Neural cell (in vitro differentiated cells): ENCODE results near the gene LPIN3. TPM values are rescaled to one million over a fixed set of nuclear protein-coding genes. Genes with fewer than 3 reads are reported as not detected.

Source experiments
- H2AFZ ChIP-seq: fragments of 200-600, 300-800 bp; sonication (generic), shearing (Covaris generic); 2 replicates; pipeline ENCODE4 v1.6.0; 2014; ENCODE audit warnings: low read depth, mild to moderate bottlenecking, antibody characterized with exemption, low read length, moderate library complexity
- H3F3A ChIP-seq: fragments of 200-600 bp; shearing (Covaris generic); 2 replicates; pipeline ENCODE4 v1.6.1; 2016; ENCODE audit warnings: mild to moderate bottlenecking, moderate library complexity, mixed read lengths, antibody characterized with exemption, low read length; ENCODE audit not compliant: insufficient read depth, poor library complexity, severe bottlenecking
- H3K27ac ChIP-seq: fragments of 200-600, 300-800 bp; sonication (generic), shearing (Covaris generic); 2 replicates; pipeline ENCODE4 v1.5.1; 2014; ENCODE audit warnings: mild to moderate bottlenecking, low read length, moderate library complexity
- H3K27me3 ChIP-seq: fragments of 300-800, 200-600 bp; sonication (generic), shearing (Covaris generic); 2 replicates; pipeline ENCODE4 v1.6.0; 2014; ENCODE audit warnings: mild to moderate bottlenecking, low read depth, low read length, moderate library complexity; ENCODE audit not compliant: insufficient read depth
- H3K36me3 ChIP-seq: fragments of 300-800, 200-600 bp; sonication (generic), shearing (Covaris generic); 2 replicates; pipeline ENCODE4 v1.5.1; 2014; ENCODE audit warnings: mild to moderate bottlenecking, antibody characterized with exemption, low read length, moderate library complexity; ENCODE audit not compliant: insufficient read depth
- H3K4me2 ChIP-seq: fragments of 300-800, 200-600 bp; sonication (generic), shearing (Covaris generic); 2 replicates; pipeline ENCODE4 v1.6.0; 2014; ENCODE audit warnings: mild to moderate bottlenecking, low read length
- H3K4me3 ChIP-seq: fragments of 300-800, 200-600 bp; sonication (generic), shearing (Covaris generic); 2 replicates; pipeline ENCODE4 v1.5.1; 2014; ENCODE audit warnings: mild to moderate bottlenecking, low read length, moderate library complexity
- H3K79me2 ChIP-seq: fragments of 200-600 bp; shearing (Covaris generic); replicated peaks from 2 replicates; pipeline ENCODE4 v1.6.0; 2014; ENCODE audit warnings: mild to moderate bottlenecking, low read length, moderate library complexity; ENCODE audit not compliant: insufficient read depth
- H3K9ac ChIP-seq: fragments of 300-800, 200-600 bp; sonication (generic), shearing (Covaris generic); 2 replicates; pipeline ENCODE4 v1.6.1; 2016; ENCODE audit warnings: mild to moderate bottlenecking, low read length, mixed read lengths
- H3K9me2 ChIP-seq: fragments of 200-600 bp; shearing (Covaris generic); 2 replicates; pipeline ENCODE4 v1.6.1; 2016; ENCODE audit warnings: mild to moderate bottlenecking, low read length, mixed read lengths; ENCODE audit not compliant: insufficient read depth
- H3K9me3 ChIP-seq: fragments of 200-600, 300-800 bp; sonication (generic), shearing (Covaris generic); 2 replicates; pipeline ENCODE4 v1.6.1; 2016; ENCODE audit warnings: mild to moderate bottlenecking, mixed run types, low read length, moderate library complexity, mixed read lengths
- H4K20me1 ChIP-seq: fragments of 200-600 bp; shearing (Covaris generic); 2 replicates; pipeline ENCODE4 v1.6.1; 2016; ENCODE audit warnings: mild to moderate bottlenecking, mixed run types; ENCODE audit not compliant: insufficient read depth
- EP300 ChIP-seq: fragments of 450-650 bp; conservative IDR thresholded peaks from 2 replicates; pipeline ENCODE4 v1.6.1; 2014; ENCODE audit warnings: antibody characterized with exemption, mild to moderate bottlenecking, moderate library complexity; ENCODE audit not compliant: poor library complexity, severe bottlenecking
- EZH2 ChIP-seq: fragments of 200-600, 300-800 bp; shearing (Covaris generic), sonication (generic); IDR thresholded peaks from 2 replicates; pipeline ENCODE4 v1.6.1; 2014; ENCODE audit warnings: antibody characterized with exemption, low read length, borderline replicate concordance, mild to moderate bottlenecking; ENCODE audit not compliant: insufficient read depth, poor library complexity, severe bottlenecking
- MXI1 ChIP-seq: fragments of 450-650 bp; conservative IDR thresholded peaks from 2 replicates; pipeline ENCODE4 v1.6.1; 2014; ENCODE audit warnings: antibody characterized with exemption, mild to moderate bottlenecking; ENCODE audit not compliant: poor library complexity, severe bottlenecking
- POLR2AphosphoS5 ChIP-seq: IDR thresholded peaks from 2 replicates; pipeline ENCODE4 v1.6.1; 2012
- RAD21 ChIP-seq: fragments of 450-650 bp; conservative IDR thresholded peaks from 2 replicates; pipeline ENCODE4 v1.6.1; 2014; ENCODE audit warnings: antibody characterized with exemption, mild to moderate bottlenecking, moderate library complexity
- SMC3 ChIP-seq: fragments of 450-650 bp; conservative IDR thresholded peaks from 2 replicates; pipeline ENCODE4 v1.6.1; 2014; ENCODE audit warnings: antibody characterized with exemption, mild to moderate bottlenecking, moderate library complexity; ENCODE audit not compliant: poor library complexity
- TAF1 ChIP-seq: IDR thresholded peaks from 2 replicates; pipeline ENCODE4 v1.6.1; 2012; ENCODE audit warnings: low read depth
- polyA plus RNA-seq: library from polyadenylated mRNA; depleted of rRNA; stranded (reverse); fragments of >200 nt; gene quantifications from 2 replicates; pipeline ENCODE4 v1.2.3, GENCODE V29; 2014
- TF ChIP-seq, protein P1 (sequence below): IDR thresholded peaks from 2 replicates; pipeline ENCODE4 v1.6.1; 2012; ENCODE audit warnings: borderline replicate concordance

LPIN3 gene
- polyA plus RNA-seq, 1 donor from 2014 or later = not detected

GRCh38 chr20:41367393-41367695, 26.7 kb downstream of the LPIN3 start:
- no peaks in the 10 kb centered on the region for H3K9me3 ChIP-seq
- no peaks in the 10 kb centered on the region for H3F3A ChIP-seq
- H3K79me2 ChIP-seq = no peaks in the 10 kb centered on the region
- H3K9ac ChIP-seq = no peak overlapping the region
- no peaks in the 10 kb centered on the region for H3K36me3 ChIP-seq
- H4K20me1 ChIP-seq = no peaks in the 10 kb centered on the region
- no peak overlapping the region for H2AFZ ChIP-seq
- no peaks in the 10 kb centered on the region for H3K9me2 ChIP-seq
- TF ChIP-seq EP300 (no peak), POLR2AphosphoS5 (no peak), EZH2 (no peak), MXI1 (no peak)
- TF ChIP-seq, protein P1, sequence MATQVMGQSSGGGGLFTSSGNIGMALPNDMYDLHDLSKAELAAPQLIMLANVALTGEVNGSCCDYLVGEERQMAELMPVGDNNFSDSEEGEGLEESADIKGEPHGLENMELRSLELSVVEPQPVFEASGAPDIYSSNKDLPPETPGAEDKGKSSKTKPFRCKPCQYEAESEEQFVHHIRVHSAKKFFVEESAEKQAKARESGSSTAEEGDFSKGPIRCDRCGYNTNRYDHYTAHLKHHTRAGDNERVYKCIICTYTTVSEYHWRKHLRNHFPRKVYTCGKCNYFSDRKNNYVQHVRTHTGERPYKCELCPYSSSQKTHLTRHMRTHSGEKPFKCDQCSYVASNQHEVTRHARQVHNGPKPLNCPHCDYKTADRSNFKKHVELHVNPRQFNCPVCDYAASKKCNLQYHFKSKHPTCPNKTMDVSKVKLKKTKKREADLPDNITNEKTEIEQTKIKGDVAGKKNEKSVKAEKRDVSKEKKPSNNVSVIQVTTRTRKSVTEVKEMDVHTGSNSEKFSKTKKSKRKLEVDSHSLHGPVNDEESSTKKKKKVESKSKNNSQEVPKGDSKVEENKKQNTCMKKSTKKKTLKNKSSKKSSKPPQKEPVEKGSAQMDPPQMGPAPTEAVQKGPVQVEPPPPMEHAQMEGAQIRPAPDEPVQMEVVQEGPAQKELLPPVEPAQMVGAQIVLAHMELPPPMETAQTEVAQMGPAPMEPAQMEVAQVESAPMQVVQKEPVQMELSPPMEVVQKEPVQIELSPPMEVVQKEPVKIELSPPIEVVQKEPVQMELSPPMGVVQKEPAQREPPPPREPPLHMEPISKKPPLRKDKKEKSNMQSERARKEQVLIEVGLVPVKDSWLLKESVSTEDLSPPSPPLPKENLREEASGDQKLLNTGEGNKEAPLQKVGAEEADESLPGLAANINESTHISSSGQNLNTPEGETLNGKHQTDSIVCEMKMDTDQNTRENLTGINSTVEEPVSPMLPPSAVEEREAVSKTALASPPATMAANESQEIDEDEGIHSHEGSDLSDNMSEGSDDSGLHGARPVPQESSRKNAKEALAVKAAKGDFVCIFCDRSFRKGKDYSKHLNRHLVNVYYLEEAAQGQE = no peak
- peaks cover 34% of the 10 kb centered on the region for H3K27me3 ChIP-seq
- H3K4me3 ChIP-seq = no peak overlapping the region
- no peak overlapping the region for H3K27ac ChIP-seq
- H3K4me2 ChIP-seq = no peak overlapping the region

DNA sequence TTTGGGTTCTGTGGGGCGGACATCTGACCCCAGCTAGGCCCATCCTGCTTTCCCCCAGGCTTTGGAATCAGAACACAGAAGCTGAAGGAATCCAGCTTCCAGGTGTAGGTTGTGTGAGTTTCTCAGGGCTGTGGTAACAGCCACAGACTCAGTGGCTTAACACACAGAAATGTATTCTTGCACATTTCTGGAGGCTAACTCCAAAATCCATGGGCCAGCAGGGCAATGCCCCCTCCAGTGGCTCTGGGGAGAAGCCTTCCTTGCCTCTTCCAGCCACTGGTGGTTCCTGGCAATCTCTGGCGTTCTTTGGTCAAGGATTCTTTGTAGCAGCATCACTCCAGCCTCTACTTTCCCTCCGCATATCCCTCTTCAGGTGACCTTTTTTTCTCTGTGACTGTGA, 27.3 kb downstream of the LPIN3 start:
- H3F3A ChIP-seq = no peaks in the 10 kb centered on the region
- no peaks in the 10 kb centered on the region for H3K9me3 ChIP-seq
- H2AFZ ChIP-seq = no peak overlapping the region
- no peaks in the 10 kb centered on the region for H3K79me2 ChIP-seq
- no peaks in the 10 kb centered on the region for H4K20me1 ChIP-seq
- no peaks in the 10 kb centered on the region for H3K36me3 ChIP-seq
- H3K9me2 ChIP-seq = no peaks in the 10 kb centered on the region
- TF ChIP-seq TAF1 (no peak), MXI1 (no peak)
- TF ChIP-seq, protein P1 = no peak
- H3K27ac ChIP-seq = no peak overlapping the region
- H3K4me3 ChIP-seq = no peak overlapping the region
- no peak overlapping the region for H3K4me2 ChIP-seq
- peaks cover 34% of the 10 kb centered on the region for H3K27me3 ChIP-seq
- no peak overlapping the region for H3K9ac ChIP-seq

- Histone ChIP-seq H3K4me3 (no peak overlapping the region), H3K27ac (no peak overlapping the region), H3K9me3 (no peaks in the 10 kb centered on the region), H3K27me3 (peaks cover 30% of the 10 kb centered on the region), H3K9ac (no peak overlapping the region), H3K36me3 (no peaks in the 10 kb centered on the region), H3K9me2 (no peaks in the 10 kb centered on the region), H3F3A (no peaks in the 10 kb centered on the region), H3K79me2 (no peaks in the 10 kb centered on the region), H2AFZ (no peak overlapping the region), H4K20me1 (no peaks in the 10 kb centered on the region), H3K4me2 (no peak overlapping the region)
- TF ChIP-seq TAF1 (no peak), MXI1 (no peak), SMC3 (no peak), RAD21 (no peak), POLR2AphosphoS5 (no peak), EZH2 (no peak)
- TF ChIP-seq, protein P1 = no peak
Observed at GRCh38 chr20:41369673-41370072, 29.1 kb downstream of the LPIN3 start.
